ENCODE measurements around the gene LGI4.

The LGI4 gene

DNA sequence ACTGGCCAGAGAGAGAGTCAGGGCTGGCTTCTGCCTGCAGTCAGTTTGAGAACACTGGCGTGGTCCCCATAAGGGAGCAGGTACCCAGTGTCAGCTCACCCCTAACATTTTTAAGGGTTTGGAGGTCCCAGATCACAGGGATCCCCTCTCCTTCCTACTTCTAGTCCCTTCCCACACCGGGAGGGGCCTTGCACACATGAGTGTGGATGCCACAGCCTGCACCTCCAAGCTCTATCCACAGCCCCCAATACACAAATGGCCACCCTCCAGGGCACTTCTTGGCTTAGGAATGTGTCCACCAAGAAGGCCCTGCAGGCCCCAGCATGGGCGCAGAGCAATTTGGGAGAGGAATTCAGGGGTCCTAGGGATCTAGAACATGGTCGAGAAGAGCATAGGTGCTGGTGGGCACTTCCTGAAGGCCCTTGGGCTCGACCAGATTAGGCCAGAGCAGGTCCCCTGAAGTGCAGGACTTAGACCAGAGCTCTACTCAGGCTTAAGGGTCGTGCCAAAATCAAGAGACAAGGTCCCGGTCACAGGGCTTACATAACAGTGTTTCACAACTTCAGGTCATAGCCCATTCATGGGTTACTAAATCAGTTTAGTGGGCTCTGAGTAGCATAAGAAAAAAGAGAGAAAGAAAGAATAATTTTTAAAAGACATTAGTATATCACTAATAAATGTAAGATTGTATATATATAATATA, 35.7 kb upstream of the LGI4 start:
- H3K36me3 ChIP-seq (ENCODE audit: insufficient read depth, low read length) = peaks cover 65% of the 10 kb centered on the region
- no peaks in the 10 kb centered on the region for H3K9me2 ChIP-seq (ENCODE audit: low read depth, low read length)
- no peak overlapping the region for H2AFZ ChIP-seq (ENCODE audit: low read length)
- peaks cover 4% of the 10 kb centered on the region for H3K9me3 ChIP-seq (ENCODE audit: low read length)
- no peaks in the 10 kb centered on the region for H4K20me1 ChIP-seq (ENCODE audit: insufficient read depth, low read length)
- no peak for TF ChIP-seq EZH2 (IDR thresholded peaks at IDR 0.05; ENCODE audit: borderline replicate concordance, low read length)
- TF ChIP-seq, protein P1, sequence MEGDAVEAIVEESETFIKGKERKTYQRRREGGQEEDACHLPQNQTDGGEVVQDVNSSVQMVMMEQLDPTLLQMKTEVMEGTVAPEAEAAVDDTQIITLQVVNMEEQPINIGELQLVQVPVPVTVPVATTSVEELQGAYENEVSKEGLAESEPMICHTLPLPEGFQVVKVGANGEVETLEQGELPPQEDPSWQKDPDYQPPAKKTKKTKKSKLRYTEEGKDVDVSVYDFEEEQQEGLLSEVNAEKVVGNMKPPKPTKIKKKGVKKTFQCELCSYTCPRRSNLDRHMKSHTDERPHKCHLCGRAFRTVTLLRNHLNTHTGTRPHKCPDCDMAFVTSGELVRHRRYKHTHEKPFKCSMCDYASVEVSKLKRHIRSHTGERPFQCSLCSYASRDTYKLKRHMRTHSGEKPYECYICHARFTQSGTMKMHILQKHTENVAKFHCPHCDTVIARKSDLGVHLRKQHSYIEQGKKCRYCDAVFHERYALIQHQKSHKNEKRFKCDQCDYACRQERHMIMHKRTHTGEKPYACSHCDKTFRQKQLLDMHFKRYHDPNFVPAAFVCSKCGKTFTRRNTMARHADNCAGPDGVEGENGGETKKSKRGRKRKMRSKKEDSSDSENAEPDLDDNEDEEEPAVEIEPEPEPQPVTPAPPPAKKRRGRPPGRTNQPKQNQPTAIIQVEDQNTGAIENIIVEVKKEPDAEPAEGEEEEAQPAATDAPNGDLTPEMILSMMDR (IDR thresholded peaks at IDR 0.05; ENCODE audit: low read length) = no peak
- no peak overlapping the region for H3K4me2 ChIP-seq (ENCODE audit: low read length)
- no peaks in the 10 kb centered on the region for H3F3A ChIP-seq (ENCODE audit: insufficient read depth, low read length)
- peaks cover 5% of the 10 kb centered on the region for H3K4me1 ChIP-seq (ENCODE audit: insufficient read depth, low read length, severe bottlenecking)
- no peak overlapping the region for H3K27ac ChIP-seq (ENCODE audit: low read depth, low read length, poor library complexity, severe bottlenecking)
- no peaks in the 10 kb centered on the region for H3K27me3 ChIP-seq (ENCODE audit: insufficient read depth, low read length)
- H3K9ac ChIP-seq (ENCODE audit: low read length) = no peak overlapping the region
- no peaks in the 10 kb centered on the region for H3K79me2 ChIP-seq (ENCODE audit: insufficient read depth, low read length)
- no peak overlapping the region for H3K4me3 ChIP-seq (ENCODE audit: low read depth, low read length, poor library complexity, severe bottlenecking)

DNA sequence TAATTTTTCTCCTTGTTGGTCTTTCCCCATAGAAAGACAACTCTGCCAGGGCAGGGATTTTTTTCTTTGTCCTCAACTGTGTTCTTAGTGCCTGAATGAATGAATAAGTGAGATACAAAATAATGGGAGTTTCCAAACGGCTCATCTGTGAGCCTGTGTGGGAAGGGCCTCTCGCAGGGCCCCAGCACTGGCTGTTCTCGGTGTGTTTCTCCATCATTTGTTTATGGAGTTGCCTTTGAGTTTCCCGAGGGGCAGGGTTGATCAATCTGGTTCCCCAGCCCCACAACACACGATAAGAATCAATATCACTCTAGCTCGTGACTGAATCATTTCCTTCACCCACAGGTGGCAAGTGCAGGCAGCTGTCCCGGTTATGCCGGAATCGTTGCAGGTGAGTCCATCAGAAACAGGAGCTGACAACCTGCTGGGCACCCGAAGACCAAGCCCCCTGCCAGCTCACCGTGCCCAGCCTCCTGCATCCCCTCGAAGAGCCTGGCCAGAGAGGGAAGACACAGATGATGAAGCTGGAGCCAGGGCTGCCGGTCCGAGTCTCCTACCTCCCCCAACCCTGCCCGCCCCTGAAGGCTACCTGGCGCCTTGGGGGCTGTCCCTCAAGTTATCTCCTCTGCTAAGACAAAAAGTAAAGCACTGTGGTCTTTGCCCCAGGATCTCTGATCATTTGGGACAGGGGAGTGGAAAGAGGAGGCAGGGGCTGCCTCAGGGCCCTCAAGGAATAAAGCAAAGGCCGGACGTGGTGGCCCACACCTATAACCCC, 34.5 kb upstream of the LGI4 start:
- Histone ChIP-seq H3K4me1 (ENCODE audit: insufficient read depth, low read length, severe bottlenecking) (peaks cover 5% of the 10 kb centered on the region), H2AFZ (ENCODE audit: low read length) (no peak overlapping the region), H3K9ac (ENCODE audit: low read length) (no peak overlapping the region), H3F3A (ENCODE audit: insufficient read depth, low read length) (no peaks in the 10 kb centered on the region), H3K9me3 (ENCODE audit: low read length) (peaks cover 11% of the 10 kb centered on the region), H3K27me3 (ENCODE audit: insufficient read depth, low read length) (no peaks in the 10 kb centered on the region), H3K4me3 (ENCODE audit: low read depth, low read length, poor library complexity, severe bottlenecking) (no peak overlapping the region), H3K4me2 (ENCODE audit: low read length) (no peak overlapping the region), H4K20me1 (ENCODE audit: insufficient read depth, low read length) (no peaks in the 10 kb centered on the region), H3K27ac (ENCODE audit: low read depth, low read length, poor library complexity, severe bottlenecking) (no peak overlapping the region), H3K79me2 (ENCODE audit: insufficient read depth, low read length) (no peaks in the 10 kb centered on the region), H3K36me3 (ENCODE audit: insufficient read depth, low read length) (peaks cover 76% of the 10 kb centered on the region), H3K9me2 (ENCODE audit: low read depth, low read length) (no peaks in the 10 kb centered on the region)
- TF ChIP-seq EZH2 (IDR thresholded peaks at IDR 0.05; ENCODE audit: borderline replicate concordance, low read length) = no peak
- TF ChIP-seq, protein P1 (IDR thresholded peaks at IDR 0.05; ENCODE audit: low read length) = no peak

GRCh38 chr19:35168196-35168595, 33.3 kb upstream of the LGI4 start:
- Histone ChIP-seq H3K27me3 (ENCODE audit: insufficient read depth, low read length) (no peaks in the 10 kb centered on the region), H3K9ac (ENCODE audit: low read length) (no peak overlapping the region), H3K9me2 (ENCODE audit: low read depth, low read length) (no peaks in the 10 kb centered on the region), H3K36me3 (ENCODE audit: insufficient read depth, low read length) (peaks cover 88% of the 10 kb centered on the region), H3K4me3 (ENCODE audit: low read depth, low read length, poor library complexity, severe bottlenecking) (no peak overlapping the region), H2AFZ (ENCODE audit: low read length) (no peak overlapping the region), H3K27ac (ENCODE audit: low read depth, low read length, poor library complexity, severe bottlenecking) (no peak overlapping the region), H3K4me1 (ENCODE audit: insufficient read depth, low read length, severe bottlenecking) (peaks cover 5% of the 10 kb centered on the region), H3K4me2 (ENCODE audit: low read length) (no peak overlapping the region), H3K9me3 (ENCODE audit: low read length) (peaks cover 19% of the 10 kb centered on the region), H4K20me1 (ENCODE audit: insufficient read depth, low read length) (no peaks in the 10 kb centered on the region), H3K79me2 (ENCODE audit: insufficient read depth, low read length) (no peaks in the 10 kb centered on the region), H3F3A (ENCODE audit: insufficient read depth, low read length) (no peaks in the 10 kb centered on the region)
- TF ChIP-seq EZH2 (IDR thresholded peaks at IDR 0.05; ENCODE audit: borderline replicate concordance, low read length) = no peak
- TF ChIP-seq, protein P1 (IDR thresholded peaks at IDR 0.05; ENCODE audit: low read length) = no peak
